GM12874 (cell line): ENCODE measurements around the gene RGS4.

ENCODE experiments used
- TF ChIP-seq, protein P1 (sequence below): IDR thresholded peaks from 2 replicates; pipeline ENCODE4 v1.5.1; 2011; ENCODE audit warnings: low read depth, mild to moderate bottlenecking, control low read depth, low read length, moderate library complexity; ENCODE audit not compliant: insufficient read depth

RGS4 gene

DNA sequence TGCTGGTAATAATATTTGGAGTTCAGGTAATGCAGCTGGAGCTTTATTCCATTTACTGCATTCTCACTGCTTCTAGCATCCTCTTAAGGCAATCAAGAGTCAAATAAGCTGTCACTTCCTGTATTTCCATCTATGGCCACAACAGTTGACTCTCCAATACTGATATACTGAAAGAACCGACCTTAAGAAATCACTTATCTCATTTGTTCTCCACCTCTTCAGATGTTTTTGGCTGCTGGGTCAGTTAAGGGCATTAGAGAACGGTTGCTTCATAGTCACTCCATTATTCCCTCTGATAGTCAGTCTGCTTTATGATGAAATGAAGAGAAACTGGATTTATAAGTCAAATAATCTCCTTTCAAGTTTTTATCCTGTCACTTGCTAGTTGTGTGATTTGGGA is 14.2 kb upstream of the RGS4 start:
- TF ChIP-seq, protein P1, sequence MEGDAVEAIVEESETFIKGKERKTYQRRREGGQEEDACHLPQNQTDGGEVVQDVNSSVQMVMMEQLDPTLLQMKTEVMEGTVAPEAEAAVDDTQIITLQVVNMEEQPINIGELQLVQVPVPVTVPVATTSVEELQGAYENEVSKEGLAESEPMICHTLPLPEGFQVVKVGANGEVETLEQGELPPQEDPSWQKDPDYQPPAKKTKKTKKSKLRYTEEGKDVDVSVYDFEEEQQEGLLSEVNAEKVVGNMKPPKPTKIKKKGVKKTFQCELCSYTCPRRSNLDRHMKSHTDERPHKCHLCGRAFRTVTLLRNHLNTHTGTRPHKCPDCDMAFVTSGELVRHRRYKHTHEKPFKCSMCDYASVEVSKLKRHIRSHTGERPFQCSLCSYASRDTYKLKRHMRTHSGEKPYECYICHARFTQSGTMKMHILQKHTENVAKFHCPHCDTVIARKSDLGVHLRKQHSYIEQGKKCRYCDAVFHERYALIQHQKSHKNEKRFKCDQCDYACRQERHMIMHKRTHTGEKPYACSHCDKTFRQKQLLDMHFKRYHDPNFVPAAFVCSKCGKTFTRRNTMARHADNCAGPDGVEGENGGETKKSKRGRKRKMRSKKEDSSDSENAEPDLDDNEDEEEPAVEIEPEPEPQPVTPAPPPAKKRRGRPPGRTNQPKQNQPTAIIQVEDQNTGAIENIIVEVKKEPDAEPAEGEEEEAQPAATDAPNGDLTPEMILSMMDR = no peak

DNA sequence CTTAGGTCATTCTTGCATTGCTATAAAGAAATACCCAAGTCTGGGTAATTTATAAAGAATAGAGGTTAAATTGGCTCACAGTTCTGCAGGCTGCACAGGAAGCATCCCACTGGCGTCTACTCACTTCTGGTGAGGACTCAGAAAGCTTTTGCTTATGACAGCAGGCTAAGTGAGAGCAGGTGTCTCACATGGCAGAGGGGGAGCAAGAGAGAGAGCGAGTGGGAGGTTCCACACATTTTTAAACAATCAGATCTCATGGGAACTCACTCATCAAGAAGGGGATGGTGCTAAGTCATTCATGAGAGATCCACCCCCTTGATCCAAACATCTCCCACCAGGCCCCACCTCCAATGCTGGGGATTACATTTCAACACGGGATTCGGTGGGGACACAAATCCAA is 13.6 kb upstream of the RGS4 start:
- TF ChIP-seq, protein P1 = no peak

GRCh38 chr1:163056831-163057230 is 12.3 kb upstream of the RGS4 start:
- TF ChIP-seq, protein P1 = no peak

GRCh38 chr1:163060343-163061007 is 8.7 kb upstream of the RGS4 start:
- TF ChIP-seq, protein P1 = no peak

GRCh38 chr1:163063143-163063542 is 6.0 kb upstream of the RGS4 start:
- TF ChIP-seq, protein P1 = no peak

- TF ChIP-seq, protein P1 = no peak
Measured at GRCh38 chr1:163063610-163064009, 5.6 kb upstream of the RGS4 start.

- TF ChIP-seq, protein P1 = no peak
Measured at GRCh38 chr1:163066168-163066567, 3.0 kb upstream of the RGS4 start.
